ENCODE measurements around the gene PAX2. TPM values are rescaled to one million over a fixed set of nuclear protein-coding genes. Genes with fewer than 3 reads are reported as not detected.

The PAX2 gene
- total RNA-seq, 1 experiment from 2014 or later = not detected

- Histone ChIP-seq H2AFZ (no peak overlapping the region), H3K4me3 (no peak overlapping the region), H3F3A (ENCODE audit: insufficient read depth, low read depth) (no peaks in the 10 kb centered on the region), H3K27ac (no peak overlapping the region), H4K20me1 (ENCODE audit: insufficient read depth) (no peaks in the 10 kb centered on the region), H3K36me3 (ENCODE audit: low read depth) (no peaks in the 10 kb centered on the region), H3K4me1 (replicated peaks; ENCODE audit: insufficient read depth) (no peaks in the 10 kb centered on the region), H3K9me3 (ENCODE audit: insufficient read depth, low read depth) (no peaks in the 10 kb centered on the region), H3K27me3 (ENCODE audit: insufficient read depth, low read depth) (peaks cover 80% of the 10 kb centered on the region), H3K79me2 (ENCODE audit: low read depth) (no peaks in the 10 kb centered on the region), H3K9me2 (ENCODE audit: insufficient read depth) (no peaks in the 10 kb centered on the region), H3K4me2 (no peak overlapping the region)
- no TSS peak for BruUV-seq (replicated peaks)
- intact Hi-C loops (cut with micrococcal nuclease; ENCODE audit: unreplicated experiment) = no loop called here
- ChIA-PET POLR2A (ENCODE audit: unreplicated experiment) (no interaction called here), CTCF (no interaction called here)
- DNase-seq = no peak
- no peak for TF ChIP-seq CTCF (conservative IDR thresholded peaks at IDR 0.05)
- no peak for TF ChIP-seq EZH2 (IDR thresholded peaks at IDR 0.05; ENCODE audit: low read depth)
Measured at GRCh38 chr10:100792574-100792973, 47.2 kb downstream of the PAX2 start.

GRCh38 chr10:100793055-100793454, 47.7 kb downstream of the PAX2 start:
- no peak overlapping the region for H3K4me2 ChIP-seq
- H2AFZ ChIP-seq = no peak overlapping the region
- H3K9me3 ChIP-seq (ENCODE audit: insufficient read depth, low read depth) = no peaks in the 10 kb centered on the region
- H3K79me2 ChIP-seq (ENCODE audit: low read depth) = no peaks in the 10 kb centered on the region
- H4K20me1 ChIP-seq (ENCODE audit: insufficient read depth) = no peaks in the 10 kb centered on the region
- peaks cover 75% of the 10 kb centered on the region for H3K27me3 ChIP-seq (ENCODE audit: insufficient read depth, low read depth)
- ChIA-PET POLR2A (ENCODE audit: unreplicated experiment) (no interaction called here), CTCF (no interaction called here)
- no peak overlapping the region for H3K27ac ChIP-seq
- DNase-seq = no peak
- no peaks in the 10 kb centered on the region for H3F3A ChIP-seq (ENCODE audit: insufficient read depth, low read depth)
- intact Hi-C loops (cut with micrococcal nuclease; ENCODE audit: unreplicated experiment) = no loop called here
- TF ChIP-seq CTCF (conservative IDR thresholded peaks at IDR 0.05) (no peak), EZH2 (IDR thresholded peaks at IDR 0.05; ENCODE audit: low read depth) (no peak)
- no TSS peak for BruUV-seq (replicated peaks)
- H3K9me2 ChIP-seq (ENCODE audit: insufficient read depth) = no peaks in the 10 kb centered on the region
- H3K4me1 ChIP-seq (replicated peaks; ENCODE audit: insufficient read depth) = no peaks in the 10 kb centered on the region
- no peak overlapping the region for H3K4me3 ChIP-seq
- no peaks in the 10 kb centered on the region for H3K36me3 ChIP-seq (ENCODE audit: low read depth)

- Histone ChIP-seq H3K79me2 (ENCODE audit: low read depth) (no peaks in the 10 kb centered on the region), H3K4me3 (no peak overlapping the region), H3K36me3 (ENCODE audit: low read depth) (no peaks in the 10 kb centered on the region), H3K27ac (no peak overlapping the region), H3K9me2 (ENCODE audit: insufficient read depth) (no peaks in the 10 kb centered on the region), H3K4me1 (replicated peaks; ENCODE audit: insufficient read depth) (no peaks in the 10 kb centered on the region), H3K4me2 (no peak overlapping the region), H2AFZ (no peak overlapping the region), H3K27me3 (ENCODE audit: insufficient read depth, low read depth) (peaks cover 77% of the 10 kb centered on the region), H3K9me3 (ENCODE audit: insufficient read depth, low read depth) (no peaks in the 10 kb centered on the region), H4K20me1 (ENCODE audit: insufficient read depth) (no peaks in the 10 kb centered on the region), H3F3A (ENCODE audit: insufficient read depth, low read depth) (no peaks in the 10 kb centered on the region)
- ChIA-PET POLR2A (ENCODE audit: unreplicated experiment) (no interaction called here), CTCF (no interaction called here)
- no peak for TF ChIP-seq CTCF (conservative IDR thresholded peaks at IDR 0.05)
- TF ChIP-seq EZH2 (IDR thresholded peaks at IDR 0.05; ENCODE audit: low read depth) = no peak
- intact Hi-C loops (cut with micrococcal nuclease; ENCODE audit: unreplicated experiment) = no loop called here
- no TSS peak for BruUV-seq (replicated peaks)
- DNase-seq = no peak
Measured at GRCh38 chr10:100799881-100800280, 54.5 kb downstream of the PAX2 start.

All from PC-9 (cell line).